ENCODE data around the gene SCARB1. TPM values are rescaled to one million over a fixed set of nuclear protein-coding genes. Genes with fewer than 3 reads are reported as not detected.

Gene SCARB1
- total and polyA plus RNA-seq, 9 of the 15 experiments (the other 6 are each of a cell fraction or from before 2014, with no cell fraction given) = 0.56 to 157 (median 52.8) TPM

DNA sequence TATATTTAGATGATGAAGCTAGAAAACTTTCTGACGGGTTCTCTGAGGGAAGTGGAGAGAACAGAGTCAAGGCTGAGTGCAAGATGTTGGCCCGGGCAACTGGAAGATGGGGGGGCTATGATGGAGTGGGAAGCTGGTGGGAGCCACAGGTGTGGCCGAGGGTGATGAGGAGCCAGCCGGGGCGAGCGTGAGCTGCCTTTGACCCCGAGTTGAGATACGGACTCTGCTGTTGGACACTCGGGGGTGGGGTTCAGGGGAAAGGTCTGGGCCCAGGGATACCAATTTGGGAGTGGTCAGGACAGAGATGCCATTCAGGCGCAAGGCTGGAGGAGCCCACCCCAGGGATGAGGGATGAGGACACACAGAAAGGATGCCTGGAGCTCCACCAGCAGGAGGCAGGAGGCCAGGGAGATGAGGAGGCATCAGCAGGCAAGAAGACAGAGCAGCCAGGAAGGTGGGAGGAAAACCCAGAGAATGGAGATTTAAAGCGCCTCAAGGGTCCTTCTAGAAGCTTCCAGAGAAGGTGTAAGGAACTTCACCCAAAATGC is 9.0 kb downstream of the SCARB1 start:
- POLR2A ChIA-PET = interaction anchor here (0.6 to 1.9 kb wide), 4 partner anchors 8 to 441 kb away, joined by 3 to 5 read pairs (median 4); partner anchors contain the start of gene UBC
- FAIRE-seq (peak; percentile 19), DNase-seq (ENCODE audit: extremely low read depth in 1 of 4, low spot score in 3 of 4) (peak in 1 of 4 experiments; percentile 10), ATAC-seq (no peak)
- no peak overlapping the region for H3K27ac ChIP-seq (ENCODE audit: extremely low read depth, low read depth, low read length)
- no peak overlapping the region for H3K4me2 ChIP-seq (ENCODE audit: insufficient read depth, low read length)
- no TSS peak for BruUV-seq (replicated peaks)
- H2AFZ ChIP-seq (ENCODE audit: low read depth, low read length) = no peak overlapping the region
- H3K9ac ChIP-seq (ENCODE audit: insufficient read depth in 1 of 2, low read depth in 2 of 2, low read length in 2 of 2) = peak overlapping the region in 1 of 2 experiments; percentile 74; a peak in 2 of 4 replicates
- H3K9me3 ChIP-seq (replicated peaks; ENCODE audit: control insufficient read depth, insufficient read depth, low read depth, low read length) = no peaks in the 10 kb centered on the region
- H3K4me3 ChIP-seq = no peak overlapping the region
- H4K20me1 ChIP-seq (replicated peaks; ENCODE audit: control insufficient read depth, insufficient read depth, low read length) = peaks cover 27% of the 10 kb centered on the region
- in situ Hi-C loops (cut with MboI) (no loop called here), intact Hi-C loops (cut with micrococcal nuclease) (no loop called here)
- no peaks in the 10 kb centered on the region for H3K27me3 ChIP-seq (ENCODE audit: control insufficient read depth in 2 of 2, insufficient read depth in 2 of 2, low read length in 2 of 2)
- TF ChIP-seq HDGF (IDR thresholded peaks at IDR 0.05) (no peak), ZNF263 (CRISPR knock-in tag; IDR thresholded peaks at IDR 0.05; ENCODE audit: borderline replicate concordance) (peak; percentile 26; the same call in 1 of the 2 replicates)
- CTCF ChIA-PET (ENCODE audit: low intra/inter-chr PET ratio) = no interaction called here
- H3K79me2 ChIP-seq (ENCODE audit: control insufficient read depth, insufficient read depth, low read length) = peaks cover 86% of the 10 kb centered on the region
- peaks cover 13 to 29% of the 10 kb centered on the region in 2 experiments for H3K4me1 ChIP-seq (replicated peaks in 1 of 2; ENCODE audit: control insufficient read depth in 2 of 2, insufficient read depth in 2 of 2, low read length in 2 of 2)
- H3K36me3 ChIP-seq (ENCODE audit: control insufficient read depth, insufficient read depth, low read length) = peaks cover 82% of the 10 kb centered on the region; the same call in 2 of the 3 replicates
- 96% methylated on average over 4 of the region's 11 CpGs for WGBS (ENCODE audit: insufficient coverage, low coverage, missing lambda C conversion rate)
- H3K9me1 ChIP-seq (ENCODE audit: control insufficient read depth, insufficient read depth, low read length) = peaks cover 15% of the 10 kb centered on the region

DNA sequence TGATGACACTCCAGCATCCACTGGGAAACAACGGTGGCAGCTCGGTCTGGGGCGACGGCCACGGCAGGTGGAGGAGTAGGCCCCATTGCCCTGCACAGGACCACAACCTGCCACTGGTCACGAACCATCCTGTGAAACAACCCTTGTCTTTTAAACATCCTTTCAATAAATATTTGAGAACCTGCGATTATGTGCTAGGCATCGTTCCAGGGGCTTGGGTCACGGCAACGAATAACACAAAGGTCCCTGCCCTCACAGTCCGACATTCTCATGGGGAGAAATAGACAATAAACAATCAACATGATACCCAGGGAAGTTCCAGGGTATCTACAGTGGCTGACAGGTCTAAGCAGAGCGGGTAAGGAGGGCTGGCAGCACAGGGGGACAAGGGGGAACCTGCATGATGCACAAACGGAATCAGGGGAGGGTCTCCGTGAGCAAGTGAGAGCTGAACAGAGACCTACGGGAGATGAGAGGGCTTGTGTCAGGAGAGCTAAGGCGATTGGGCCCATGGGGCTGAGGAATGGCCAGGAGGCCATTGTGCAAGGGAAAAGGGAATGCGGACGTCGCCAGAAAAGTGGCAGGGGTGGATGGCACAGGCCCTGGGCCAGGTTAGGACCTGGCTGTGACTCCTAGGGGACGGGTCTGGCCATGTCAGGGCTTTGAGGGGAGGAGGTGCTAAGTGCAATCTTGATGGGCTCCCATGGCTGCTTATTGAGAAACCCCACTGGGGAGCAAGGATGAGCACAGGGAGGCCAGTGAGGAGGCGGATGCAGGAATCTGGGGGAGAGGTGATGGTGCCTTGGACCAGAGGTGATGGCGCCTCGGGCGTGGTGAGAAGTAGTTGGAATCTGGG is 9.7 kb downstream of the SCARB1 start:
- Histone ChIP-seq H3K9me1 (ENCODE audit: control insufficient read depth, insufficient read depth, low read length) (peaks cover 15% of the 10 kb centered on the region), H3K9ac (ENCODE audit: insufficient read depth in 1 of 2, low read depth in 2 of 2, low read length in 2 of 2) (peak overlapping the region in 1 of 2 experiments; percentile 59; a peak in 1 of 4 replicates), H3K36me3 (ENCODE audit: control insufficient read depth, insufficient read depth, low read length) (peaks cover 83% of the 10 kb centered on the region; the same call in 2 of the 3 replicates), H3K4me2 (ENCODE audit: insufficient read depth, low read length) (no peak overlapping the region), H4K20me1 (replicated peaks; ENCODE audit: control insufficient read depth, insufficient read depth, low read length) (peaks cover 27% of the 10 kb centered on the region), H3K27ac (ENCODE audit: extremely low read depth, low read depth, low read length) (no peak overlapping the region), H2AFZ (ENCODE audit: low read depth, low read length) (no peak overlapping the region), H3K27me3 (ENCODE audit: control insufficient read depth in 2 of 2, insufficient read depth in 2 of 2, low read length in 2 of 2) (no peaks in the 10 kb centered on the region), H3K4me1 (replicated peaks in 1 of 2; ENCODE audit: control insufficient read depth in 2 of 2, insufficient read depth in 2 of 2, low read length in 2 of 2) (peaks cover 13 to 32% of the 10 kb centered on the region in 2 experiments), H3K79me2 (ENCODE audit: control insufficient read depth, insufficient read depth, low read length) (peaks cover 87% of the 10 kb centered on the region), H3K9me3 (replicated peaks; ENCODE audit: control insufficient read depth, insufficient read depth, low read depth, low read length) (no peaks in the 10 kb centered on the region), H3K4me3 (no peak overlapping the region)
- no peak for DNase-seq (ENCODE audit: extremely low read depth in 1 of 4, low spot score in 3 of 4)
- ChIA-PET POLR2A (interaction anchor here (0.7 to 1.9 kb wide), 2 partner anchors 60 to 440 kb away, joined by 3 to 5 read pairs; partner anchors contain the start of gene UBC), CTCF (ENCODE audit: low intra/inter-chr PET ratio) (no interaction called here)
- in situ Hi-C loops (cut with MboI) = no loop called here
- intact Hi-C loops (cut with micrococcal nuclease) = no loop called here
- no peak for ATAC-seq
- 94% methylated on average over 23 of the region's 24 CpGs for WGBS (ENCODE audit: insufficient coverage, low coverage, missing lambda C conversion rate)
- TF ChIP-seq ZBTB8A (IDR thresholded peaks at IDR 0.05; ENCODE audit: partially characterized antibody) (no peak), ZNF780A (CRISPR knock-in tag; IDR thresholded peaks at IDR 0.05) (no peak), TFAP4 (CRISPR knock-in tag; IDR thresholded peaks at IDR 0.05; ENCODE audit: borderline replicate concordance) (no peak), ZNF668 (CRISPR knock-in tag; IDR thresholded peaks at IDR 0.05) (no peak), CSDE1 (IDR thresholded peaks at IDR 0.05) (no peak)
- no TSS peak for BruUV-seq (replicated peaks)
- no peak for FAIRE-seq
